Activated CD8-positive, alpha-beta memory T cell treated with anti-CD3 and anti-CD28 coated beads, Interleukin-2, amount 10 ng/mL, durations not matched to agents 7 days and 5 days (primary cell): Measurements from ENCODE around the gene PTPRD. TPM values are rescaled to one million over a fixed set of nuclear protein-coding genes. Genes with fewer than 3 reads are reported as not detected.

ENCODE experiments used
- ATAC-seq: fragments of 150-1000 bp; cut with Tn5 transposase; one replicate; pipeline ENCODE4 v1.10.0; 2021; ENCODE audit warnings: moderate library complexity
- CTCF ChIA-PET: fragments of 350-600 bp; sonication (Branson Sonifier 250); formaldehyde crosslinking; loops from one replicate; lab custom pipeline; 2021; ENCODE audit warnings: antibody characterized with exemption; lab: Charles Lee
- DNase-seq: peaks from one replicate; pipeline ENCODE4 v3.0.0-alpha.2; 2020
- H3K27ac Mint-ChIP-seq: one replicate; pipeline ENCODE4 v1.8.0; 2021; ENCODE audit warnings: mild to moderate bottlenecking, mixed read lengths
- H3K27me3 Mint-ChIP-seq: one replicate; pipeline ENCODE4 v1.8.0; 2021; ENCODE audit warnings: mixed read lengths
- H3K36me3 Mint-ChIP-seq: one replicate; pipeline ENCODE4 v1.8.0; 2021; ENCODE audit warnings: mild to moderate bottlenecking, mixed read lengths
- H3K4me1 Mint-ChIP-seq: one replicate; pipeline ENCODE4 v1.8.0; 2021; ENCODE audit warnings: mixed read lengths
- H3K4me3 Mint-ChIP-seq: one replicate; pipeline ENCODE4 v1.8.0; 2021; ENCODE audit warnings: mild to moderate bottlenecking, moderate library complexity, mixed read lengths
- H3K9me3 Mint-ChIP-seq: one replicate; pipeline ENCODE4 v1.8.0; 2022; ENCODE audit warnings: low read depth, mixed read lengths
- total RNA-seq, 2 experiments: library from RNA; stranded (reverse); gene quantifications; one replicate each; pipeline ENCODE4 v1.2.3, GENCODE V29; 2021

The PTPRD gene
- total RNA-seq, 2 experiments from 2014 or later, result 0.07 TPM; not detected in 1

GRCh38 chr9:8640761-8641160 is 1972.0 kb downstream of the PTPRD start:
- Mint-ChIP-seq H3K27me3 (no peaks in the 10 kb centered on the region), H3K4me3 (no peak overlapping the region), H3K27ac (no peak overlapping the region), H3K9me3 (no peaks in the 10 kb centered on the region), H3K36me3 (no peaks in the 10 kb centered on the region), H3K4me1 (no peaks in the 10 kb centered on the region)
- DNase-seq (no peak), ATAC-seq (no peak)
- CTCF ChIA-PET, result no interaction called here

GRCh38 chr9:8637626-8638025 is 1975.2 kb downstream of the PTPRD start:
- H3K4me3 Mint-ChIP-seq, result no peak overlapping the region
- DNase-seq (no peak), ATAC-seq (no peak)
- no peaks in the 10 kb centered on the region for H3K36me3 Mint-ChIP-seq
- H3K27ac Mint-ChIP-seq, result no peak overlapping the region
- H3K4me1 Mint-ChIP-seq, result no peaks in the 10 kb centered on the region
- no peaks in the 10 kb centered on the region for H3K9me3 Mint-ChIP-seq
- no peaks in the 10 kb centered on the region for H3K27me3 Mint-ChIP-seq
- CTCF ChIA-PET, result interaction anchor here (0.7 kb wide), 1 partner anchor 47 kb away, joined by 3 read pairs; no protein-coding TSS in a partner anchor

GRCh38 chr9:8633784-8634183 is 1979.0 kb downstream of the PTPRD start:
- H3K4me1 Mint-ChIP-seq, result no peaks in the 10 kb centered on the region
- H3K27me3 Mint-ChIP-seq, result no peaks in the 10 kb centered on the region
- no peak overlapping the region for H3K4me3 Mint-ChIP-seq
- H3K9me3 Mint-ChIP-seq, result no peaks in the 10 kb centered on the region
- ATAC-seq (no peak), DNase-seq (no peak)
- CTCF ChIA-PET, result interaction anchor here (0.7 kb wide), 1 partner anchor 199 kb away, joined by 3 read pairs; no protein-coding TSS in a partner anchor
- H3K27ac Mint-ChIP-seq, result no peak overlapping the region
- no peaks in the 10 kb centered on the region for H3K36me3 Mint-ChIP-seq

GRCh38 chr9:8632493-8632892 is 1980.3 kb downstream of the PTPRD start:
- Mint-ChIP-seq H3K4me3 (no peak overlapping the region), H3K9me3 (no peaks in the 10 kb centered on the region), H3K4me1 (no peaks in the 10 kb centered on the region), H3K27ac (no peak overlapping the region), H3K27me3 (no peaks in the 10 kb centered on the region), H3K36me3 (no peaks in the 10 kb centered on the region)
- DNase-seq (no peak), ATAC-seq (no peak)
- CTCF ChIA-PET, result no interaction called here

- Mint-ChIP-seq H3K27me3 (no peaks in the 10 kb centered on the region), H3K4me1 (no peaks in the 10 kb centered on the region), H3K9me3 (no peaks in the 10 kb centered on the region), H3K4me3 (no peak overlapping the region), H3K36me3 (no peaks in the 10 kb centered on the region), H3K27ac (no peak overlapping the region)
- no peak for DNase-seq
- no peak for ATAC-seq
- CTCF ChIA-PET, result no interaction called here
Measured at GRCh38 chr9:8628791-8629190, 1984.0 kb downstream of the PTPRD start.

- ATAC-seq (no peak), DNase-seq (no peak)
- Mint-ChIP-seq H3K36me3 (no peaks in the 10 kb centered on the region), H3K9me3 (no peaks in the 10 kb centered on the region), H3K4me3 (no peak overlapping the region), H3K27ac (no peak overlapping the region), H3K27me3 (no peaks in the 10 kb centered on the region), H3K4me1 (no peaks in the 10 kb centered on the region)
- CTCF ChIA-PET, result no interaction called here
Measured at GRCh38 chr9:8627976-8628679, 1984.7 kb downstream of the PTPRD start.

- no peak for ATAC-seq
- Mint-ChIP-seq H3K36me3 (no peaks in the 10 kb centered on the region), H3K27me3 (no peaks in the 10 kb centered on the region), H3K27ac (no peak overlapping the region), H3K4me3 (no peak overlapping the region), H3K4me1 (no peaks in the 10 kb centered on the region), H3K9me3 (no peaks in the 10 kb centered on the region)
- DNase-seq, result no peak
- CTCF ChIA-PET, result no interaction called here
Measured at GRCh38 chr9:8622871-8623270, 1989.9 kb downstream of the PTPRD start.

- H3K4me1 Mint-ChIP-seq, result no peaks in the 10 kb centered on the region
- no peaks in the 10 kb centered on the region for H3K36me3 Mint-ChIP-seq
Measured at GRCh38 chr9:8622222-8622802, 1990.5 kb downstream of the PTPRD start.

GRCh38 chr9:8621416-8621815 is 1991.4 kb downstream of the PTPRD start:
- Mint-ChIP-seq H3K9me3 (no peaks in the 10 kb centered on the region), H3K36me3 (no peaks in the 10 kb centered on the region), H3K27ac (no peak overlapping the region), H3K4me3 (no peak overlapping the region), H3K4me1 (no peaks in the 10 kb centered on the region), H3K27me3 (no peaks in the 10 kb centered on the region)
- ATAC-seq (no peak), DNase-seq (no peak)
- CTCF ChIA-PET, result no interaction called here

More at GRCh38 chr9:8622222-8622802, 1990.5 kb downstream of the PTPRD start:
- no peak for ATAC-seq
- CTCF ChIA-PET, result no interaction called here
- Mint-ChIP-seq H3K9me3 (no peaks in the 10 kb centered on the region), H3K27ac (no peak overlapping the region), H3K4me3 (no peak overlapping the region), H3K27me3 (no peaks in the 10 kb centered on the region)
- DNase-seq, result no peak

GRCh38 chr9:8616414-8616813 is 1996.4 kb downstream of the PTPRD start:
- CTCF ChIA-PET, result no interaction called here
- Mint-ChIP-seq H3K9me3 (no peaks in the 10 kb centered on the region), H3K27ac (no peak overlapping the region), H3K36me3 (no peaks in the 10 kb centered on the region), H3K4me3 (no peak overlapping the region), H3K27me3 (no peaks in the 10 kb centered on the region), H3K4me1 (no peaks in the 10 kb centered on the region)
- DNase-seq (no peak), ATAC-seq (no peak)

GRCh38 chr9:8614926-8615440 is 1997.8 kb downstream of the PTPRD start:
- Mint-ChIP-seq H3K4me1 (no peaks in the 10 kb centered on the region), H3K9me3 (no peaks in the 10 kb centered on the region), H3K4me3 (no peak overlapping the region), H3K36me3 (no peaks in the 10 kb centered on the region), H3K27me3 (no peaks in the 10 kb centered on the region), H3K27ac (no peak overlapping the region)
- DNase-seq (no peak), ATAC-seq (no peak)
- CTCF ChIA-PET, result no interaction called here

GRCh38 chr9:8613346-8613825 is 1999.4 kb downstream of the PTPRD start:
- DNase-seq (no peak), ATAC-seq (no peak)
- Mint-ChIP-seq H3K4me1 (no peaks in the 10 kb centered on the region), H3K27me3 (no peaks in the 10 kb centered on the region), H3K27ac (no peak overlapping the region), H3K4me3 (no peak overlapping the region), H3K36me3 (no peaks in the 10 kb centered on the region), H3K9me3 (no peaks in the 10 kb centered on the region)
- CTCF ChIA-PET, result no interaction called here

GRCh38 chr9:8611153-8611552 is 2001.6 kb downstream of the PTPRD start:
- ATAC-seq, result no peak
- Mint-ChIP-seq H3K9me3 (no peaks in the 10 kb centered on the region), H3K27me3 (no peaks in the 10 kb centered on the region), H3K36me3 (no peaks in the 10 kb centered on the region), H3K4me3 (no peak overlapping the region), H3K27ac (no peak overlapping the region), H3K4me1 (no peaks in the 10 kb centered on the region)
- CTCF ChIA-PET, result no interaction called here
- no peak for DNase-seq

GRCh38 chr9:8610256-8610655 is 2002.5 kb downstream of the PTPRD start:
- Mint-ChIP-seq H3K4me1 (no peaks in the 10 kb centered on the region), H3K27me3 (no peaks in the 10 kb centered on the region), H3K36me3 (no peaks in the 10 kb centered on the region), H3K27ac (no peak overlapping the region), H3K4me3 (no peak overlapping the region), H3K9me3 (no peaks in the 10 kb centered on the region)
- ATAC-seq (no peak), DNase-seq (no peak)
- CTCF ChIA-PET, result no interaction called here
